BE2C (cell line): ENCODE data around the gene IRAK2.
A peak's percentile ranks its signal among the peaks of the same experiment; 100 is the strongest.

ENCODE experiments used
- DNase-seq: peaks from one replicate; pipeline ENCODE4 v3.0.0-alpha.2; 2020
- H3K27me3 ChIP-seq: fragments of 250-450 bp; sonication (Bioruptor Pico); 2 replicates; pipeline ENCODE4 v1.5.1; 2020; ENCODE audit warnings: mild to moderate bottlenecking
- H3K36me3 ChIP-seq: fragments of 250-450 bp; sonication (Bioruptor Pico); 2 replicates; pipeline ENCODE4 v1.5.1; 2020; ENCODE audit warnings: mild to moderate bottlenecking
- H3K4me1 ChIP-seq: fragments of 250-450 bp; sonication (Bioruptor Pico); 2 replicates; pipeline ENCODE4 v1.5.1; 2020
- H3K4me3 ChIP-seq: 2 replicates; pipeline ENCODE4 v1.5.1; 2011; ENCODE audit warnings: low read depth, low read length
- H3K9me3 ChIP-seq: fragments of 250-450 bp; sonication (Bioruptor Pico); 2 replicates; pipeline ENCODE4 v1.5.1; 2020
- CTCF ChIP-seq: IDR thresholded peaks from 2 replicates; pipeline ENCODE4 v1.5.1; 2012; ENCODE audit warnings: mild to moderate bottlenecking, low read depth, low read length

Gene IRAK2

GRCh38 chr3:10192953-10193691 is 28.4 kb downstream of the IRAK2 start:
- H3K4me1 ChIP-seq, result no peaks in the 10 kb centered on the region
- H3K4me3 ChIP-seq, result no peak overlapping the region
- peak; percentile 49 for DNase-seq
- no peaks in the 10 kb centered on the region for H3K27me3 ChIP-seq
- no peaks in the 10 kb centered on the region for H3K36me3 ChIP-seq
- H3K9me3 ChIP-seq, result no peaks in the 10 kb centered on the region
- peak; percentile 43 for TF ChIP-seq CTCF

GRCh38 chr3:10193692-10194327 is 29.1 kb downstream of the IRAK2 start:
- Histone ChIP-seq H3K4me3 (no peak overlapping the region), H3K36me3 (no peaks in the 10 kb centered on the region), H3K4me1 (no peaks in the 10 kb centered on the region; the same call in 1 of the 2 replicates), H3K9me3 (no peaks in the 10 kb centered on the region), H3K27me3 (no peaks in the 10 kb centered on the region)
- no peak for TF ChIP-seq CTCF
- no peak for DNase-seq

- no peaks in the 10 kb centered on the region; the same call in 1 of the 2 replicates for H3K4me1 ChIP-seq
- no peak for DNase-seq
- H3K27me3 ChIP-seq, result no peaks in the 10 kb centered on the region
- no peaks in the 10 kb centered on the region for H3K36me3 ChIP-seq
- H3K4me3 ChIP-seq, result no peak overlapping the region
- H3K9me3 ChIP-seq, result no peaks in the 10 kb centered on the region
- TF ChIP-seq CTCF, result no peak
Observed at GRCh38 chr3:10194328-10195071, 29.8 kb downstream of the IRAK2 start.

- Histone ChIP-seq H3K4me1 (no peaks in the 10 kb centered on the region; the same call in 1 of the 2 replicates), H3K27me3 (no peaks in the 10 kb centered on the region), H3K36me3 (no peaks in the 10 kb centered on the region), H3K4me3 (no peak overlapping the region), H3K9me3 (no peaks in the 10 kb centered on the region)
- DNase-seq, result no peak
- no peak for TF ChIP-seq CTCF
Observed at GRCh38 chr3:10195366-10196089, 30.8 kb downstream of the IRAK2 start.

- Histone ChIP-seq H3K9me3 (no peaks in the 10 kb centered on the region), H3K4me3 (no peak overlapping the region), H3K27me3 (no peaks in the 10 kb centered on the region), H3K4me1 (no peaks in the 10 kb centered on the region; the same call in 1 of the 2 replicates), H3K36me3 (no peaks in the 10 kb centered on the region)
- no peak for TF ChIP-seq CTCF
- DNase-seq, result no peak
Observed at GRCh38 chr3:10196389-10197052, 31.8 kb downstream of the IRAK2 start.
